Right renal pelvis (tissue), 4 donors: ENCODE data around the gene TRABD2B. TPM values are rescaled to one million over a fixed set of nuclear protein-coding genes. Genes with fewer than 3 reads are reported as not detected.

Experiments used
- DNase-seq, 4 donors: peaks; one replicate each; pipeline ENCODE4 v3.0.0-alpha.2; 2013; ENCODE audit warnings: low read depth in 4 of 4, low spot score in 3 of 4, missing footprints in 1 of 4
- polyA plus RNA-seq, 4 donors: library from polyadenylated mRNA; unstranded; fragments of 120-200 nt; gene quantifications; one replicate each; pipeline ENCODE4 v1.2.1, GENCODE V29; 2013; ENCODE audit not compliant: insufficient read length in 4 of 4

Gene TRABD2B
- polyA plus RNA-seq, 4 donors = 15.3 to 25.8 (median 22.0) TPM

DNA sequence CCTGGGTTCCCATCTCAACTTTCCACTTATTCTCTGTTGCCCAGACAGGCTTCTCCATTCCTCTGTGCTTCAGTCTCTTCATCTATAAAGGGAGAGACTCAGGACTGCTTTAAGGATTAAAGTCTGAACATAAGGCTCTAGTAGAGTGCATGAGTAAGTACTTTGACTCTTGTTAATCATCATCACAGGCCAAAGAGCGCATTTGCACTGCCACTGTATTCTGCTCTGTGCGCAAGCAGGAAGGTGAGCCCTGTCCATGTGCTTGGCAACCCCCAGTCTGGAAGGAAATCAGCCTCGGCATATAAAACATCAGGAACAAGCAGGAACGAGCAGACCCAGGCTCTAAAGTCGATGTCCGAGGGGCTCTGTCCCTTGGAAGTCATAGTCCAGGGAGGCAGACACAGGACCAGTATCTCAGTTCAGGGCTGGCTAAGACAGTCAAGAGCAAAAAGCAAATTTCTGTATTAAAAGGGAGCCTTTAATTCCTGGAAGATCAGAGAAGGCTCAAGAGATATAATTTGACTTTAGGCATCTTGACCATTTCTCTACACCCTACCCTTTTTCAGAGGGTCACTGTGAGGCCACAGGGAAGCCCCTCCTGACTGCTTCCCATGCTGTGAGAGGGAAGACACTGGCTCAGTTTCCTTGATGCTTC lies 131.2 kb downstream of the TRABD2B start:
- no peak for DNase-seq

GRCh38 chr1:47859092-47859743 lies 138.0 kb downstream of the TRABD2B start:
- DNase-seq = no peak

GRCh38 chr1:47856996-47857395 lies 140.2 kb downstream of the TRABD2B start:
- no peak for DNase-seq

DNA sequence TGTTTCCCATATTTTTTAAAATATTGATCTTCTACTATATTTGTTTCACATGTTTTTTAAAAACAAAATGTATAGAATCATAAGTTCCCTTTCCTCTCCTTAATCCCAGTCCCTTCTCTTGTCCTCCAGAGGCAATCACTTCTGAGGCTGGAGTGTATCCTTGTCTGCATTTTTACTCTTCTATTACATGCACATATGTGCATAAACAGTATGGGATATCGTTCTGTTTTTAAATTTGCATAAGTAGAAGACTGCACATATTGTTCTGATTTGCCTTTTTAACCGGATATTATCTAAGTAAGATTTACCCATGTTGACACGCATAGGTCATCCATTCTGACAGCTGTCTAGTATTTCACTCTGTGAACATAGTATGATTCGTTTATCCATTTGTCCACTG lies 142.0 kb downstream of the TRABD2B start:
- DNase-seq = no peak

- DNase-seq = no peak
Observed at GRCh38 chr1:47854552-47855144, 142.5 kb downstream of the TRABD2B start.

DNA sequence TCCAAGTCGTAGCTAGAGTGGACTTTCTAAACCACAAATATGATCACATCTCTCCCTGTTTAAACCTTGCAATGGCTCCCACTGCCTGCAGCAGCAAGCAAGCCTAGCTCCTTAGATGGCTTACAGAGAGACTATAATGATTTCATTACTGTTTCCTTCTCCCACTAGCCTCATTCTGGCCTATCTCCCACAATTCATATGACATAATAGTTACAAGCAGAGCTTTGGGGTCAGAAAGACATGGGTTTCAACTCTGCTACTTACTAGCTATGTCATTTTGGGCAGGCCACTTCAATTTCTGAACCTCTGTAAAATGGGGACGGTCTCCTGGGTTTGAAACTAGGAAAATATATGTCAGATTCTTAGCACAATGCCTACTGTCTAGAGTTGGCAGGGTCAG lies 143.3 kb downstream of the TRABD2B start:
- DNase-seq = no peak

DNA sequence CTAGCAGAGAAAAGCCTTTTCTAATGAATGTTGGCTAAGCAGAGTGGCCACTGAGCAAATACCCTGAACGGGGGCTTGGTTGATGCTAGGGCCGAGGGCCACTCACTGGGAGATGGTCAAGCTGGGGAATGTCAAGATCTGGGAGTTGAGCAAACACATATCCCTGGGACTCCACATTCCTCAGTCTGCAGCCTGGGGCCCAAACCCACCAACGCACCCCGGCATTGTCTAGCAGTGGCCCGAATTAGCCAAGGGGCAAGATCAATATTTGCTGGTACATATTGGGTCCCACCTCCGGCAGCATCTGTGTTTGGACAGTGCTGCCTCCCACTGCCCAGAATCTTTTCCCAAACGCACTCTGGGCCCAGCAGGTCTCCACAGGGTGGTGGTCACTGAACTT lies 144.1 kb downstream of the TRABD2B start:
- DNase-seq = no peak

DNA sequence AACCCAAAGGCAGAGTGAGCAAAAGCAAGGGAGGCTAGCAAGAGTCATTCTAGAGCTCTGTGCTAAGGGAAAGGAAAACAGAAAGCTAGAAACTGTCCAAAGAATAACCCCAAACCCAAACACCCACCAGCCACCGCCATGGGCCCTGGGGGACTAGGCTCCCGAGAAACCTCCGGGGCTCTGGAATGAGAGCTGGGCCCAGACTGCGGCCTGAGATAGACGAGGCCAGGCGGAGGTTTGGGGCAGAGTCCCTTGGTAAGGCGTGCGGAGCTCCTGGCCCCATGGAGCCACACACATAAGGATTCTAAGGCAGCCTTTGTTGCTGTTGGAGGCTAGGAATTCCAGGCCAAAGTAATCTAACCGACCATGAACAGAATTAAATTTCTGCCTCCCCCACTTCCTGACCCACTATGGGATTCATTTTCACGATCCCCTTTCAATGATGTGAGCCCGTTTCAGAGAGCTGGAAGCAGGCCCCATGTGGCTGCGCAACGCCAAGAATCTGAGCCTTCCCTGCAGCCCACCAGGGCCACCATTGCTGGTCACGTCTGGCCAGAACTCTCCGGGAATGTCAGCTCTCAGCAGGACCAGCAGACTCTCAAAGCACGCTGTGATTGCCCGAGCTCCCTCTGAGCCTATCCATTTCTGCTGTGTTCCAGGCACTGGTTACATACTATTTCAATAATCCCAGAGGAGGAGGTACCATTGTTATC lies 145.0 kb downstream of the TRABD2B start:
- DNase-seq = no peak

DNA sequence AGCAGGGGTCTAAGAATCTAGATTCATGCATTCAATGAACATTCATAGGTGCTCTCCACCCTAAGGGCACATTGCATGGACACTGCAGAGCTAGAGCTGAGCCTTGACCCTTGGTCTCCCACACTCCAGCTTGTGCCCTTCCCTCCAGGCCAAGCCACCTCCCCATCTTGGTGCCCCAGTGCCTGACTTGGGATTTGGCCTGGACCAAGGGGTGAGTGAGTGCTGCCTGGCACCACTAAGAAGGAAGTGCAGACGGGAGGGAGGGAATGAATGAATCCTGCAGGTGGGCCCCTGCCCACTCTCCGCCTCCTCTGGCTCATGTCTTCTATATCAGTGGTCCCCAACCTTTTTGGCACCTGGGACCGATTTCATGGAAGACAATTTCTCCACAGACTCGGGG lies 146.7 kb downstream of the TRABD2B start:
- no peak for DNase-seq

GRCh38 chr1:47849591-47850261 lies 147.5 kb downstream of the TRABD2B start:
- no peak for DNase-seq

GRCh38 chr1:47849005-47849521 lies 148.1 kb downstream of the TRABD2B start:
- no peak for DNase-seq

- DNase-seq = no peak
Observed at GRCh38 chr1:47847763-47848162, 149.4 kb downstream of the TRABD2B start.

DNA sequence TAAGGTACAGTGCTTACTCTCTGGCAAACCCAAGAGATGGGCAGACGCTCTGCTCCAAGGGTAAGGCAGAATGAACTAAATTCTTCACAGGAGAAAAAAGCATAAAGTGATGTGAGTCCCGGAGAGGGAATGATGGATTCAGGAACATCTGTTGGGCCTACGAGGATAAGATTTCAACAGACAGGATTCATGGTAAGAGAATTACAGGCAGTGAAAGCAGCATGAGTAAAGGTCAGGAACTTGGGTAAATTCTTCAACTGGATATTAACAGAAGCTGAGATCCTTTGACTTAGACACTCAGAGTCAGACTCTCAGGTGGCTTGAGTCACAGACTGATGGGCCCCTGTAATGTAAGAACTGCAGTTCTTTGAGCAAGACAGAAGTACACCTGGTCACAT lies 152.6 kb downstream of the TRABD2B start:
- no peak for DNase-seq

DNA sequence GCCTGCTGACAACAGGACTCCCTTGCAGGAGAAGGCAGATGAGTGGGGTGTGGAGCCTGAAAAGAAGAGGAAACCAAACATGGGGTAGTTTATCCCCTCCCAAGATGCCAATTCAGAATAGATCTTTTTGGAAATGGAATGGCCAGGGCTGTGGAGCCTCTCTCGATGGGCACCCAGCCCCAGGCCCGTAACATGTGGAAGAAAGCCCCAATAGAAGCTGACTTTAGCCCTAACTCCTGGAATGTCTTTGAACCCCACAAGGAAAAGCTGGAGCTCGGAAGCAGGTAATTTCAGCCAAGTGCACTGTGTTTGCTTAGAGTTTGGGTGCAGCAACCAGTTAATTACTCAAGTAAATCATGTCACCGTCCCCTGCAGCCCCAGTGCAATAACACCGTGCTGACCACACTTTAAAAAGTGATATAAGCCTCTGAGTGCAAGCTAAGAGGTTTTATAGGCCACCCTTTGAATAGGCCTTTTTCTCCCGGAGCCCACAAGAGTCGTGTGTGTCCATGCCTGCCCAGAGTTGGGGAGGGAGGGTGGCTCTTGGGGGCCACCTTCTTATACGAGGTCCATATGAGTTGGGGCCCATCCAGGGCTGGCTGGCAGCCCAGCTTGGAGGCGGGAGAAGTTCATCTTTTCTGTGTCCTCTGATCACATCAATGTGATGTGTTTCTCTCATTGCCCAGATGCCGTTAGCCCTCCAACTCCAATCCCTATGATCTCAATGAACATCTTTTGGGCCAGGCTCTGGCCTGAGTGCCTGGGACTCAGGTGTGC lies 153.2 kb downstream of the TRABD2B start:
- DNase-seq = no peak

GRCh38 chr1:47843059-47843458 lies 154.1 kb downstream of the TRABD2B start:
- no peak for DNase-seq

GRCh38 chr1:47842228-47842919 lies 154.8 kb downstream of the TRABD2B start:
- no peak for DNase-seq

GRCh38 chr1:47841356-47841755 lies 155.8 kb downstream of the TRABD2B start:
- DNase-seq = no peak

DNA sequence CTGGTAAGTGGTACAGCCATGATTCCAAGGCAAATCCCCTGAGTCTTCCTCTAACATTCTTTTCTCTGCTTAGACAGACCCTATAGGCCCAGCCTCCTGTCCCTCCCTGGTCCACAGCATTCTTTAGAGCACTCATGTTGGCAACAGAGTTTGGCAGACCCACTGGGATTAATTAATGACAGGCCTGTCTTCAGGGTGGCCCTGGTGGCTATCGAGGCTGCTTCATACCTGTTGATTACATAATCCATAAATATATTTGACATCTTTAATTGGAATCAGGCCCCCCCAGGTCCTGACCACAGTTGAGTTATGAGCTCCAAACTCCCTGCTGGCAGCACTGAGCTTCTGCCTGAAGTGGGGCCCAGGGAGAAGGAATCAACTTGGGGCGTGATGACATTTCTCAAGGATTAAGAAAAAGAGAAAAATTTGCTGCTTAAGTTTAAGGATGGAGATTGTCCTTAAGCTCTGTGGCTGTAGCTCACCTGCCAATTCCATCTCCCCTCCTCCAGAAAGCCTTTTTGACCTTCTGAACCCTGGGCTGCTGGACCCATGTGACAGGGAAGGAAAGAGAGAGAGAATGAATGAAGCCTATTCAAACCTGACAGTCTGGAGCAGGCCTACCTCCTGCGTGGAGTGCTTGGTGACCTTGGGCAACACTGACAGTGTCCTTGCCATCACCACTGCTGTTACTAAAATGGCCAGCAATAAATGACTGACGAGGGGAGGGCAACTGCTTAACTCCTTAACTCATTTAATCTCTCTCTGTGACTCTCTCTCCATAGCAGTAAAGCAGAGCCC lies 156.6 kb downstream of the TRABD2B start:
- no peak for DNase-seq

GRCh38 chr1:47839433-47839760 lies 157.8 kb downstream of the TRABD2B start:
- DNase-seq = no peak
